Pancreas (tissue), 10 donors: ENCODE data around the gene CD3G. TPM values are rescaled to one million over a fixed set of nuclear protein-coding genes. Genes with fewer than 3 reads are reported as not detected.

ENCODE experiments used
- ATAC-seq, 4 donors: fragments of 200-7000 bp; cut with Tn5 transposase; one replicate each; pipeline versions ENCODE4 v1.8.0 to v1.9.1; 2020; ENCODE audit warnings: mild to moderate bottlenecking in 4 of 4, moderate library complexity in 4 of 4
- DNase-seq, 6 donors: peaks; one replicate each; pipeline ENCODE4 v3.0.0-alpha.2; 2020
- FAIRE-seq: peaks from 2 replicates; lab custom pipeline; 2012; peaks lifted over from hg19 to GRCh38; lab: Jason Lieb, UNC
- H3K27ac ChIP-seq, 4 donors: fragments of 200-600 bp; sonication (generic); 1 replicate in 3 of 4; 2 replicates in 1 of 4; pipeline versions ENCODE4 v1.5.0 to v1.8.0; 2020
- H3K27me3 ChIP-seq, 4 donors: fragments of 200-600 bp; one replicate each; pipeline ENCODE4 v1.8.0; 2021
- H3K36me3 ChIP-seq, 3 donors: fragments of 200-600 bp; sonication (generic) in 1 of 3; one replicate each; pipeline versions ENCODE4 v1.5.0 to v1.8.0; 2020 to 2021
- H3K4me1 ChIP-seq, 3 donors: fragments of 200-600 bp; one replicate each; pipeline ENCODE4 v1.8.0; 2021
- H3K4me3 ChIP-seq, 4 donors: fragments of 200-600 bp; sonication (generic) in 2 of 4; one replicate each; pipeline versions ENCODE4 v1.5.0 to v1.8.0; 2020 to 2021
- H3K9me3 ChIP-seq, 4 donors: fragments of 200-600 bp; one replicate each; pipeline ENCODE4 v1.8.0; 2021
- WGBS, 2 donors: extraction: QIAGEN DNeasy Blood & Tissue Kit; methylation state at CpG; one replicate each; pipeline ENCODE4 v1.1.7; 2013; 5-methylcytosine and 5-hydroxymethylcytosine counted together
- intact Hi-C, 3 donors: fragments of 100-400 bp; cut with DNase I; formaldehyde crosslinking; loops; one replicate each; pipeline versions ENCODE4 v1.11.1 to v1.14.2; 2022
- polyA plus RNA-seq, 2 donors: library from polyadenylated mRNA; stranded (reverse); fragments of 200-250 nt; gene quantifications; one replicate each; pipeline ENCODE4 v1.2.3, GENCODE V29; 2013
- total RNA-seq, 6 donors: library from RNA; stranded (reverse); fragmentation: NEBNext Ultra II Directional in 4 of 6; extraction: Animal tissue kit (Norgen Biotek cat#: 25700) in 4 of 6; gene quantifications; one replicate each; pipeline versions ENCODE4 v1.2.1 to v1.2.4, GENCODE V29; 2021 to 2023
- TF ChIP-seq, protein P1 (sequence below), 4 donors: fragments of 200-600 bp; sonication (generic) in 3 of 4; IDR thresholded peaks; one replicate each; pipeline versions ENCODE4 v1.5.0 to v1.8.0; 2021; ENCODE audit warnings: antibody characterized with exemption in 4 of 4
- donor health status: healthy with polysubstance abuse.
- donor health status: DM: no; HTN: no; CAD: no; lungs with moderate emphysema.
- donor health status: DM: no; HTN: no; CAD: no.
- donor health status: control.
- donor health status: control.
- donor health status: Bipolar disorder and iron deficiency.
- donor health status: DM: yes; HTN: yes; CAD: no.
- donor health status: DM: no; HTN: no; CAD: no.
- donor health status: DM: no; HTN: no; CAD: no.
- donor health status: DM: yes; HTN: yes; CAD: no.

The CD3G gene
- total and polyA plus RNA-seq, 8 donors = 0.04 to 0.92 (median 0.50) TPM; not detected in 1

DNA sequence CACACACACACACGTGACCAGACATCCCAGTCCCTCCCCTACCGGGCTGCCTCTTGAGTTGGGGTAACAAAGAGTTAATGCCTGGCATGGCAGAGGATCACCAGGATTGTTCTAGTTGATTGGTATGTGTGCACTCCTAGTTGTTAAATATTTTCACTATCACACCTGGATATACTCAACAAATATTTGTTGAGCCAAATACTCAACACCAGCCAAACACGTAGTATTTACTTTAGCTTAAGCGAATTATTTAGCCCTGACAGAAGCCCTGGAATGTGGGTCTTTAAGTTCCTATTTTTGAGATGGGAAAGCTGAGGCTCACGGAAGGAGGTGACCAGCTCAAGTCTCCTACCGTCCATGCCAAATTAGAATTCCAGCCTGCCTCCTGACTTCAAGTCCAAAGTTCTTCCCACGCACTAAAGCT, 29.1 kb upstream of the CD3G start:
- TF ChIP-seq, protein P1, sequence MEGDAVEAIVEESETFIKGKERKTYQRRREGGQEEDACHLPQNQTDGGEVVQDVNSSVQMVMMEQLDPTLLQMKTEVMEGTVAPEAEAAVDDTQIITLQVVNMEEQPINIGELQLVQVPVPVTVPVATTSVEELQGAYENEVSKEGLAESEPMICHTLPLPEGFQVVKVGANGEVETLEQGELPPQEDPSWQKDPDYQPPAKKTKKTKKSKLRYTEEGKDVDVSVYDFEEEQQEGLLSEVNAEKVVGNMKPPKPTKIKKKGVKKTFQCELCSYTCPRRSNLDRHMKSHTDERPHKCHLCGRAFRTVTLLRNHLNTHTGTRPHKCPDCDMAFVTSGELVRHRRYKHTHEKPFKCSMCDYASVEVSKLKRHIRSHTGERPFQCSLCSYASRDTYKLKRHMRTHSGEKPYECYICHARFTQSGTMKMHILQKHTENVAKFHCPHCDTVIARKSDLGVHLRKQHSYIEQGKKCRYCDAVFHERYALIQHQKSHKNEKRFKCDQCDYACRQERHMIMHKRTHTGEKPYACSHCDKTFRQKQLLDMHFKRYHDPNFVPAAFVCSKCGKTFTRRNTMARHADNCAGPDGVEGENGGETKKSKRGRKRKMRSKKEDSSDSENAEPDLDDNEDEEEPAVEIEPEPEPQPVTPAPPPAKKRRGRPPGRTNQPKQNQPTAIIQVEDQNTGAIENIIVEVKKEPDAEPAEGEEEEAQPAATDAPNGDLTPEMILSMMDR (IDR thresholded peaks at IDR 0.05) = no peak
- intact Hi-C loops = no loop called here
- FAIRE-seq (no peak), ATAC-seq (peak; percentile 50 to 84 (median 56)), DNase-seq (no peak)
- 12 to 15% methylated on average over 7 of the region's 7 CpGs for WGBS, 2 donors
- no peak overlapping the region for H3K27ac ChIP-seq
- H3K9me3 ChIP-seq = no peaks in the 10 kb centered on the region
- no peaks in the 10 kb centered on the region for H3K36me3 ChIP-seq
- H3K4me1 ChIP-seq = peaks cover 0 to 11% (median 4%) of the 10 kb centered on the region in 3 donors
- H3K4me3 ChIP-seq = no peak overlapping the region
- H3K27me3 ChIP-seq = peaks cover 0 to 7% (median 0%) of the 10 kb centered on the region in 4 donors

- H3K4me3 ChIP-seq = no peak overlapping the region
- no peaks in the 10 kb centered on the region for H3K9me3 ChIP-seq
- TF ChIP-seq, protein P1 (IDR thresholded peaks at IDR 0.05) = no peak
- no peaks in the 10 kb centered on the region for H3K27me3 ChIP-seq
- H3K36me3 ChIP-seq = no peaks in the 10 kb centered on the region
- no peak overlapping the region for H3K27ac ChIP-seq
- H3K4me1 ChIP-seq = peaks cover 4 to 20% (median 7%) of the 10 kb centered on the region in 3 donors
- ATAC-seq (no peak), DNase-seq (no peak), FAIRE-seq (no peak)
- intact Hi-C loops = no loop called here
- 52 to 54% methylated on average over 4 of the region's 4 CpGs for WGBS, 2 donors
Observed at GRCh38 chr11:118318124-118318523, 26.0 kb upstream of the CD3G start.

DNA sequence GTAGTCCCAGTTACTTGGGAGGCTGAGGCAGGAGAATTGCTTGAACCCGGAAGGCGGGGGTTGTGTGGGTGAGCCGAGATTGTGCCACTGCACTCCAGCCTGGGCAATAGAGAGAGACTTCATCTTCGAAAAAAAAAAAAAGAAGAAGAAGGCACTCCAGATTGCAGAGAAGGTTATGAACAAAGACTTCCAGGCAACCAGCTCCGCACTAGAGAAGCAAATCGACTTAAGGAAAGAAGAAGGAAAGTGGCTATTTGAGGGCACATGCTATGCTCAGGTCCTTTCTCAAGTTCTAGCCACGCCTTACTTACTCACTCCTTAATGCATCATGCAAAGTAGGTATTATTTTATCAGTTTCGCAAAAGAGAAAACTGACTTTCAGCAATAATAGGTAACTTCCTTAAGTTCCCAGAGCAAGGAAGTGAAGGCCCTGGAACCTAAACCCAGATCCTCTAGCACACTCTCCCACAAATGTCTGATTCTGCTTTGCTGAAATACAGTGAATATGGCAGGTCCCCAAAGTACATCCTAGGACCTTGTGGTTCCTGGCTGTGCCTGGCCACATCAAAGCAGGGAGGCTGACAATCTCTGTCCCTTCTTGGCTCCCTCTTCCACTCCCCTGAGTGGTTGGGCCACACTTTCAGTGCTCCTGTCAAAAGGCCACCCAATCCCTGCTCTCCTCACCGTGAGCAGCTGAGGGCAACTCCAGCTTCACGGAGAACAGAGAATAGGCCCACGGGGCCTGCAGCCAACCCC, 25.4 kb upstream of the CD3G start:
- FAIRE-seq = no peak
- no peak overlapping the region for H3K4me3 ChIP-seq
- TF ChIP-seq, protein P1 (IDR thresholded peaks at IDR 0.05) = no peak
- 90 to 91% methylated on average over 11 of the region's 11 CpGs for WGBS, 2 donors
- DNase-seq = no peak
- intact Hi-C loops = no loop called here
- H3K36me3 ChIP-seq = no peaks in the 10 kb centered on the region
- ATAC-seq = no peak
- no peaks in the 10 kb centered on the region for H3K27me3 ChIP-seq
- no peaks in the 10 kb centered on the region for H3K9me3 ChIP-seq
- peaks cover 4 to 20% (median 7%) of the 10 kb centered on the region in 3 donors for H3K4me1 ChIP-seq
- no peak overlapping the region for H3K27ac ChIP-seq

- DNase-seq (no peak), ATAC-seq (peak in 1 of 4 donors; percentile 35), FAIRE-seq (no peak)
- TF ChIP-seq, protein P1 (IDR thresholded peaks at IDR 0.05) = no peak
- WGBS, 2 donors = 76 to 80% methylated on average over 1 of the region's 1 CpG
- Histone ChIP-seq H3K27me3 (no peaks in the 10 kb centered on the region), H3K27ac (no peak overlapping the region), H3K9me3 (no peaks in the 10 kb centered on the region), H3K4me3 (no peak overlapping the region), H3K4me1 (peaks cover 4 to 20% (median 7%) of the 10 kb centered on the region in 3 donors), H3K36me3 (no peaks in the 10 kb centered on the region)
- intact Hi-C loops = no loop called here
Observed at GRCh38 chr11:118319337-118319707, 24.8 kb upstream of the CD3G start.

DNA sequence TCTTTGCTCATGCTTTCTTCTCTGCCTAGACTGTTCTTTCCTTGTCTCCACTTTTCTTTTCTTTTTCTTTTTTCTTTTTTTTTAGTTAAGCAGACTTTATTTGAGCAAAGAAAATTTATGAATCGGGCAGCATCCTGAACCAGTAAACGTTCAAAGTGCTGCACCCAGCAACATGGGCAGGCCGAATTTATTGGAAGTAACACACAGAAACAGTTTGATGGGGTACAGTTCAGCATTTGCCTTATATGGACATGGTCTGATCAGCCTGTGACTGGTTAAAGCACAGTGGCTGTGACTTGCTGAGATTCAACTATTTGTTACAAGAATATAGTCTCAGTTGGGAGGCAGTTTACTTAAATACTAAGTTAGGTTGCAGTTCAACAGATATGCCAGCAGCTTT, 23.6 kb upstream of the CD3G start:
- no peaks in the 10 kb centered on the region for H3K36me3 ChIP-seq
- H3K4me3 ChIP-seq = no peak overlapping the region
- DNase-seq (no peak), ATAC-seq (no peak), FAIRE-seq (no peak)
- no peaks in the 10 kb centered on the region for H3K27me3 ChIP-seq
- TF ChIP-seq, protein P1 (IDR thresholded peaks at IDR 0.05) = no peak
- peaks cover 3 to 17% (median 4%) of the 10 kb centered on the region in 3 donors for H3K4me1 ChIP-seq
- WGBS, 2 donors = 95 to 96% methylated on average over 3 of the region's 3 CpGs
- no peak overlapping the region for H3K27ac ChIP-seq
- H3K9me3 ChIP-seq = no peaks in the 10 kb centered on the region
- intact Hi-C loops = no loop called here
